GM21786 (cell line): Measurements from ENCODE around the gene MDN1.
A peak's percentile ranks its signal among the peaks of the same experiment; 100 is the strongest.
"Not testable (repeated sequence)": the region's sequence is repeated elsewhere in the genome, so short reads cannot be mapped to it uniquely, and the experiment has no call there.

Experiments
- ATAC-seq: cut with Tn5 transposase; IDR thresholded peaks from one replicate; pipeline ENCODE4 v1.9.1; 2021; ENCODE audit not compliant: unreplicated experiment

The MDN1 gene

GRCh38 chr6:89826029-89826528, 6.5 kb upstream of the MDN1 start:
- ATAC-seq = no peak

- ATAC-seq = peak; percentile 21
Measured at GRCh38 chr6:89818977-89819335, 638 bp downstream of the MDN1 start.

GRCh38 chr6:89817481-89817880, 2.1 kb downstream of the MDN1 start:
- ATAC-seq = no peak

DNA sequence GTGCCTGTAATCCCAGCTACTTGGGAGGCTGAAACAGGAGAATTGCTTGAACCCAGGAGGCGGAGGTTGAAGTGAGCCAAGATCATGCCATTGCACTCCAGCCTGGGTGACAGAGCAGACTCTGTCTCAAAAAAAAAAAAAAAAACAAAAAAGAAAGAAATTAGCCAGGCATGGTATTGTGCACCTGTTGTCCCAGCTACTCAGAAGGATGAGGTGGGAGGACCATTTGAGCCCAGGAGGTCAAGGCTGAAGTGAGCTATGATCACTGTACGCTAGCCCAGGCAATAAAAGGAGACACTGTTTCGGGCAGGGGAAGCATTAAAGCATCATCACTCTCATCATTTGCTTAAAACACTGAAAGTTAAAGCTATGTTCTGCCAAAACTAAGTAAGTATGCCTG, 6.2 kb downstream of the MDN1 start:
- not testable (repeated sequence) for ATAC-seq

DNA sequence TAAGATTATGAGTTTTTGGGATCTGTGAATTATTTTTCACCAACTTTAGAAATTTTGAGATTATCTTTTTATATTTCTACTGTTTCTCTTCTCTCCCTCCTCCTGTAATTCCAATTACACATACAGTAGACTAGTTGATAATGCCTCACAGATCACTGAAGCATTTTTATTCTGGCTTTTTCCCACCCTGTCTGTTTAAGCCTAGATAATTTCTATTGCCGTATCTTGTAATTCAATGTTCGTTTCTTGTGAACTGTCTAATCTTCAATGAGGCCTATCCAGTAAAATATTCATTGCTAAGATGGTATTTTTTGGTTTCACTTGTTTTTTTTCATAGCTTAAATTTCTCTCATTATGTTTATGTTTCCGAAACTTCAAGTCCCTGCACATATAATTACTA, 12.0 kb downstream of the MDN1 start:
- ATAC-seq = no peak

GRCh38 chr6:89805814-89806371, 13.7 kb downstream of the MDN1 start:
- no peak for ATAC-seq

DNA sequence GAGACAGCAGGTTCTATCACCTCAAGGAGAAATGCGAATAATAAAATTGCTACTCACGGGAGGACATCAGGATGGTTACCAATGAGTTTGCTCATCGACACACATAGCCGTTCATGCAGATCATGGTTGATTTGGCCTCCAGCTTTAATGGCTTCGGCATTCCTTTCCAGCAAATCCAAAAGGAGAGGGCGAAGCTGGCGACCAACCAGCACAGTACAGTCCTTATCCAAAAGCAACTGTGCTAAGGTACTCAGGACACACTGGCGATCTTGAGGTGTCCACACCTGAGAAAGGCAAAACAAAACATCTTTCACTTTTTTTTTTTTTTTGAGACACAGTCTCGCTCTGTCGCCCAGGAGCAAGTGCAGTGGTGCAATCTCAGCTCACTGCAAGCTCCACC, 16.3 kb downstream of the MDN1 start:
- no peak for ATAC-seq

- no peak for ATAC-seq
Measured at GRCh38 chr6:89799756-89800155, 19.8 kb downstream of the MDN1 start.

DNA sequence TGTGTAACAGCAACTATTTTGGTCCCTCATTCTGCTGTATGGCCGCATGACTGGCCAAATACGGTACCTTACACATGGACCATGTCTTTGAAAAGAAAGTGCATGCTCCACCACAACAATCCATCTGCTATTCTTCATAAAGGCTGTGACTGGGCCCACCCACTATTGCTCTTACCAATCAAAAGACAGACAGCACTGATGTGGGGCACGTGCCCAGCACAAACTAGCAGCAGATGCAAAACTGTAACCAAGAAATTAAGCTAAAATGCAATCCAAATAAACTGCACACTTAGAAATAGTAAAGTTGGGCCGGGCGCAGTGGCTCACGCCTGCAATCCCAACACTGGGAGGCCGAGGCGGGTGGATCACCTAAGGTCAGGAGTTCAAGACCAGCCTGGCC, 20.5 kb downstream of the MDN1 start:
- ATAC-seq = no peak

DNA sequence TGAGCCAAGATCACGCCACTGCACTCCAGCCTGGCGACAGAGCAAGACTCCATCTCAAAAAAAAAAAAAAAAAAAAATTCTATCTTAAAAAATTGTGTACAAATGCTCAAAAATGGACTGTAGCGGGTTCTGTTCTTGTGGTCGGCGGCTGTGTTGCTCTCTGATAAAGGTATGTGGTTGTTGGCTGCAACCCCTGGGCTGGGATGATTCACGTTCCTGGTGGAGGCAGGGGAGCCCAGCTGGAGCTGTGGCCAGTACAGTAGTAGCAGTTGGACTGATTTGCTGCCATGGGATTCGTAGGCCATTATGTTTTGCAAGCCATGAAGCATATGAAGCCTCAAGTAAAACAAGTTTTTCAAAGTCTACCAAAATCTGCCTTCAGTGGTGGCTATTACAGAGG, 22.3 kb downstream of the MDN1 start:
- no peak for ATAC-seq

- peak; percentile 36 for ATAC-seq
Measured at GRCh38 chr6:89794324-89794723, 25.3 kb downstream of the MDN1 start.

- no peak for ATAC-seq
Measured at GRCh38 chr6:89793586-89793985, 26.0 kb downstream of the MDN1 start.

- peak; percentile 73 for ATAC-seq
Measured at GRCh38 chr6:89792881-89793280, 26.7 kb downstream of the MDN1 start.

DNA sequence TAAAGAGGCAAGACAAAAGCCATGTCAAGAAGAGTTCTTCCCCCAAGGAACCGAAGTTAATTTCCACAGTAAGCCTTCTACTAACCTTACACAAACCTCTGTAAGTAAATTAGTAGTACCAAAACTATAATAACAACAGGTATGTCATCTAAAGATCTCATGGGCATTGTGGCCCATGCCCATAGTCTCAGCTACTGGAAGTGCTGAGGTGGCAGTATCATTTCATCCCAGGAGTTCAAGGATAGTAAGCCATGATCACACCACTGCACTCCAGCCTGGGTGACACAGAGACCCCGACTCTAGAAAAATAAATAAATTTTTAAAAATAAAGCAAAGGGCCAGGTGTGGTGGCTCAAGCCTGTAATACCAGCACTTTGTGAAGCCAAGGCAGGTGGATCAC, 29.2 kb downstream of the MDN1 start:
- ATAC-seq = no peak

DNA sequence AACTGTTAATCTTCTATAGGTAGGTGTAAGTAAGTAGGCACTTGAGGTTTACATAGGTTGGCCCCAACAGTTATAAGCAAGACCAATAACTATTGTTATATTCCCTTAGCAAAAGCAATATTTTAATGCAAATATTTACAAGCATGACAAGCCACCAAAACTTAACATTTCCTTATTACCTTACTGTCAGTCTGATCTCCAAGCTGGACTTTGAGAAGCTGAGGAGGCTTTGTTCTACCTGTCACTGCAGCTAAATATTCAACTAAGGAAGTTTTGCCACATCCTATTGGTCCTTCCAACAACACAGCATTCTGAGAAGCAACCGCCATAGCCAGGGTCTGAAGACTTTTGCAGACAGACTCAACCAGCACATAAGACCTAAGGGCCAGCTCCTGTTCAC, 29.6 kb downstream of the MDN1 start:
- no peak for ATAC-seq

DNA sequence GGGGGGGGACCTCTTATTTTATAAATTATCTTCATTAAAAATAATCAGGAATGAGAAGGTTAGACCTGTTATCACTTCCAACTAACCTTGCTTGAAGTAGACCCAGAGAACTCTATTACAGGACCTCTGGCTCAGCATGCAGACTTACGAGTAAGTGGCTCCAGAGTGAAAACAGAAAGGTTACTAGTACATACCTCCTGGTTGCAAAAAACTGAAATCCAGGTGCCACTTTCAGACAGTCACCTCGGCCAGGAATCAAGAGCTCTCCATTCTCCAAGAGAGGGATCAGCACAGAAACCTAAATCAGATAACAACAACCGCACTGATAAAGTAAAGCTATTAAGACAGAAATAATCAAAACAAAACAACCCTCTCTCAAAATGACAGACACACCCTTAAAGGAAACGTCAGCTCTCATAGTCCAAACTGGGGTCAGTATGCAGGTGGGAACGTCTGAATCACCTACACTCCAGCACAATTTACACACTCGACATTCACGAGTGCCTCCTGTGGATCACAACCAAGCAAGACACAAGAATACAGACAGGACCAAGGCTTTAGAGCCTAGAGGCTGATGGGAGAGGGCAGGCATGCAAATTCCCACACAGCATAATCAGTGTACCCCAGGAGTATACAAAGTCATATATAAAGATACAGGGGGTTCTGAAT, 31.8 kb downstream of the MDN1 start:
- ATAC-seq = no peak

- no peak for ATAC-seq
Measured at GRCh38 chr6:89786970-89787369, 32.6 kb downstream of the MDN1 start.

DNA sequence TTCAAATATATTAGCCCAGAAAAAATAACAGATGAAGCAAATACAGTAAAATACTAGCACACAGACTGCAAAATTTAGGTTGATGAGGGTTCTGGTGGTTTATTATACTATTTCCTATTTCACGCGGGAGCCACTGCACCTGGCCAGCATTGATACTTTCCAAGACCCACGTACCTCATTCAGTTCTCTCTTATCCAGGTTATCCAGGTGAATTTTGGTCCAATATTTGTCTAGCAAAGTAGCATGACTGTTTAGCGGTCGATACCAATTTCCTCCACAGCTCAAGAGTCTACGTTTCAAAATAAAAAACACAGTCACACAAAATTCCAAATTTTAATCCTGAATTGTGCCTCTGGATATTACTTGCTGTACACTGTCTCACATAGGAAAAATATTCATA, 34.8 kb downstream of the MDN1 start:
- ATAC-seq = no peak

DNA sequence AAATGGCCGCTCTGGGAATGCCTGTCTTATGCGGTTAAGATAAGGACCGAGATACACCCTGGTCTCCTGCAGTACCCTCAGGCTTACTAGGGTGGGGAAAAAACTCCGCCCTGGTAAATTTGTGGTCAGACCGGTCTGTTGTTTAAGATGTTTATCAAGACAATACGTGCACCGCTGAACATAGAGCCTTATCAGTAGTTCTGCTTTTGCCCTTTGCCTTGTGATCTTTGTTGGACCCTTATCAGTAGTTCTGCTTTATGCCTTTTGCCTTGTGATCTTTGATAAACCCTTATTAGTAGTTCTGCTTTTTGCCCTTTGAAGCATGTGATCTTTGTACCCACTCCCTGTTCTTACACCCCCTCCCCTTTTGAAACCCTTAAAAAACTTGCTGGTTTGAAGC, 36.3 kb downstream of the MDN1 start:
- ATAC-seq = not testable (repeated sequence)

DNA sequence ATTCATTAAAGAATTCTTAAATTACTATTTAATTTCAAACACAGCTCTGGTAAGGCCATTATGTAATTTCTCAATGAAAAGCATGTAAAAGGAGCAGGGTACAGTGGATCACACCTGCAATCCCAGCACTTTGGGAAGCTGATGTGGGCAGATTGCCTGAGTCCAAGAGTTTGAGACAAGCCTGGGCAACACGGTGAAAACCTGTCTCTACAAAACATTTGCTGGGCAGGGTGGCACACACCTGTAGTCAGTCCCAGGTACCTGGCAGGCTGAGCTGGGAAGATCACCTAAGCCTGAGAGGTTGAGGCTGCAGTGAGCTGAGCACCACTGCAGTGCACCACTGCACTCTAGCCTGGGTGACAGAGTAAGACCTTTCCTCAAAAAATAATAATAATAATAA, 37.4 kb downstream of the MDN1 start:
- no peak for ATAC-seq

DNA sequence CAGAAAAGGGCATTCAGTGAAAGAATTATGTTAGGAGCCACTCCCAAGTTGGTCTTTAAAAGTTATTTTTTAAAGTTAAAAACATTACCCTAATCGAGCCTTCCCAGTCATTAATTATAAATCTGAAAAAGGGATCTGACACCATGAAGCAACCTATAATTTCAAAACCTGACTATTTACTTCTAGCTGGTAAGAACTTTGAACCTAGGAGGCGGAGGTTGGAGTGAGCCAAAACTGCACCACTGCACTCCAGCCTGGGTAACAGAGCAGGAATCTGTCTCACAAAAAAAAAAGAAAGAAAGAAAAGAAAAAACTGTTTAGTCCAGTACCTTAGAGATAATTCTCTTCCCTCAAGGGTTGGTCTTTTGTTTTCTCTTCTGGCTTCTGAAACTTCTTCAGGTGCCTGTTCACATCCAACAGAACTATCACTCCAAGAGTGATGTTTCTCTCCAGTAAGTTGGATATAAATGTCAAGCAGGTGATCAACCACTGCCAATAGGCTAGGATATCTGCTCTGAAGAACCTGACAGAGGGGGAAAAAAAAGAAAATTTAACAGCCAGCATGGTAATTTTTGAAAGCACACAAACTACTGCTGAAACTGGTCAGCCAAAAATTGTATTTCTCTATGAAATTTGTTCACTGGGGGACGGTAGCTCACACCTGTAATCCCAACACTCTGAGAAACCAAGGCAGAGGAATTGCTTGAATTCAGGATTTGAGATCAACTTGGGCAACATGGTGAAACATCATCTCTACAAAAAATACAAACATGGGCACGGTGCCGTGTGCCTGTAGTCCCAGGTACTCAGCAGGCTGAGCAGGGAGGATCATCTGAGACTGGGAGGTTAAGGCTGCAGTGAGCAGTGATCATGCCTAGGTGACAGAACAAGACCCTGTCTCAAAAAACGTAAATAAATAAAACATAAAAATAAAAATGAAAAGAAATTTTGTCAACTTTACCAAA, 38.2 kb downstream of the MDN1 start:
- ATAC-seq = no peak

- ATAC-seq = no peak
Measured at GRCh38 chr6:89777455-89777854, 42.1 kb downstream of the MDN1 start.
